ENCODE results near the gene TBC1D8. TPM values are rescaled to one million over a fixed set of nuclear protein-coding genes. Genes with fewer than 3 reads are reported as not detected.
A peak's percentile ranks its signal among the peaks of the same experiment; 100 is the strongest.

The TBC1D8 gene
- total RNA-seq, 4 donors from 2014 or later = 19.5 to 46.9 (median 24.8) TPM

DNA sequence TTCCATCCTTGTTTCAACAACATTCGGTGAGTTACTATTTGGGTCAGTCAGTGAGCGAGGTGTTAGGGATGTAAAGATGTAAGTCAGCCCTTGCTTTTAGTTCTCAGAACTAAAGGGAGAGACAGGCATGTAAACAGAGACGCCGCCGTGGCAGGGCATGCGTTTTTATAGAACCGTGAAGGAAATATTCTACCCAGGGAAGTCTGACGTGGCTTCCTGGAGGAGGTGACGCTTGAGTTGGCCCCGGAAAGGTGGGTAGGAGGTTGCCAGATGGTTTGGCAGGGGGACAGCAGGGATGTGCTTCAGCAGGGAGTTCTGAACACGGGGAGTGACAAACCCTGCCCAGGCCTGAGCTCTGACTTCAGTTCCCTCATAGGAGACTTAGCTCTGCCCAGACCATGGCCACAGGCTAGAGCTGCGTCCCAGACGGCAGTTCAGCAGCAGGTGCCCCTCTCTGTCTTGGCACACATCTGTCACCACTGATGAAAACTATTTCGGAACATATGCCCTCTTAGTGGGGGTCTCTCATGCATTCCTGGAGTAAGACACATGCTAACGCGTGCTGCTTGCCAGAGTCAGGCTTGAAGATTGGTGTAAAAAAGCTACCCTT, 172.5 kb downstream of the TBC1D8 start:
- no peaks in the 10 kb centered on the region for H3K27me3 ChIP-seq
- peaks cover 0 to 99% (median 0%) of the 10 kb centered on the region in 3 donors for H3K36me3 ChIP-seq
- 67 to 69% methylated on average over 15 to 16 of the region's 16 CpGs for WGBS, 2 donors
- intact Hi-C loops (cut with DNase I) = no loop called here
- no peaks in the 10 kb centered on the region for H3K4me1 ChIP-seq
- H3K4me3 ChIP-seq = no peak overlapping the region
- no peak for DNase-seq
- TF ChIP-seq POLR2A (IDR thresholded peaks at IDR 0.05) = no peak
- TF ChIP-seq, protein P1, sequence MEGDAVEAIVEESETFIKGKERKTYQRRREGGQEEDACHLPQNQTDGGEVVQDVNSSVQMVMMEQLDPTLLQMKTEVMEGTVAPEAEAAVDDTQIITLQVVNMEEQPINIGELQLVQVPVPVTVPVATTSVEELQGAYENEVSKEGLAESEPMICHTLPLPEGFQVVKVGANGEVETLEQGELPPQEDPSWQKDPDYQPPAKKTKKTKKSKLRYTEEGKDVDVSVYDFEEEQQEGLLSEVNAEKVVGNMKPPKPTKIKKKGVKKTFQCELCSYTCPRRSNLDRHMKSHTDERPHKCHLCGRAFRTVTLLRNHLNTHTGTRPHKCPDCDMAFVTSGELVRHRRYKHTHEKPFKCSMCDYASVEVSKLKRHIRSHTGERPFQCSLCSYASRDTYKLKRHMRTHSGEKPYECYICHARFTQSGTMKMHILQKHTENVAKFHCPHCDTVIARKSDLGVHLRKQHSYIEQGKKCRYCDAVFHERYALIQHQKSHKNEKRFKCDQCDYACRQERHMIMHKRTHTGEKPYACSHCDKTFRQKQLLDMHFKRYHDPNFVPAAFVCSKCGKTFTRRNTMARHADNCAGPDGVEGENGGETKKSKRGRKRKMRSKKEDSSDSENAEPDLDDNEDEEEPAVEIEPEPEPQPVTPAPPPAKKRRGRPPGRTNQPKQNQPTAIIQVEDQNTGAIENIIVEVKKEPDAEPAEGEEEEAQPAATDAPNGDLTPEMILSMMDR (IDR thresholded peaks at IDR 0.05) = no peak
- H3K9me3 ChIP-seq = no peaks in the 10 kb centered on the region
- H3K27ac ChIP-seq = peak overlapping the region in 3 of 4 donors; percentile 8 to 54 (median 48)

DNA sequence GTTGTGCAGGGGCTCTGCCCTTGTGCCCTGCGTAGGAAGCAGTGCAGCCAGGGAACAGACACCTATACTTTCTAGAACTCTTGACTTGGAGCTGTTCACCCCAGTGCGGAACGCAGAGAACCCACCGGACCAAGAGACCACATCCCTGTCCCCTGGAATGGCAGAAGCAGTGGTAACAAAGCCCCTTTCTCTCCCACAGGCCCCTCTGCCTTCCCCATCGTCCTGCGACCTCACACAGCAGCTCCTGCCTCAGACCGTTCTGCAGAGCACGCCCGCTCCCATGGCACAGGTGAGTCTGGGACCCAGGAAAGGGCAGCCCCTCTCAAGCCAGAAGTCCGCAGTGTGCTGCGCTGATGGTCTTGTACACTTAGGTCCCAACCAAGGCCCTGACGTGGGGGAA, 173.7 kb downstream of the TBC1D8 start:
- 74 to 91% methylated on average over 4 to 7 of the region's 12 CpGs for WGBS, 2 donors
- no peak overlapping the region for H3K27ac ChIP-seq
- peaks cover 0 to 99% (median 0%) of the 10 kb centered on the region in 3 donors for H3K36me3 ChIP-seq
- H3K4me3 ChIP-seq = no peak overlapping the region
- TF ChIP-seq, protein P1 (IDR thresholded peaks at IDR 0.05) = no peak
- no peak for TF ChIP-seq POLR2A (IDR thresholded peaks at IDR 0.05)
- H3K27me3 ChIP-seq = no peaks in the 10 kb centered on the region
- DNase-seq = no peak
- H3K9me3 ChIP-seq = no peaks in the 10 kb centered on the region
- H3K4me1 ChIP-seq = no peaks in the 10 kb centered on the region
- intact Hi-C loops (cut with DNase I) = no loop called here

DNA sequence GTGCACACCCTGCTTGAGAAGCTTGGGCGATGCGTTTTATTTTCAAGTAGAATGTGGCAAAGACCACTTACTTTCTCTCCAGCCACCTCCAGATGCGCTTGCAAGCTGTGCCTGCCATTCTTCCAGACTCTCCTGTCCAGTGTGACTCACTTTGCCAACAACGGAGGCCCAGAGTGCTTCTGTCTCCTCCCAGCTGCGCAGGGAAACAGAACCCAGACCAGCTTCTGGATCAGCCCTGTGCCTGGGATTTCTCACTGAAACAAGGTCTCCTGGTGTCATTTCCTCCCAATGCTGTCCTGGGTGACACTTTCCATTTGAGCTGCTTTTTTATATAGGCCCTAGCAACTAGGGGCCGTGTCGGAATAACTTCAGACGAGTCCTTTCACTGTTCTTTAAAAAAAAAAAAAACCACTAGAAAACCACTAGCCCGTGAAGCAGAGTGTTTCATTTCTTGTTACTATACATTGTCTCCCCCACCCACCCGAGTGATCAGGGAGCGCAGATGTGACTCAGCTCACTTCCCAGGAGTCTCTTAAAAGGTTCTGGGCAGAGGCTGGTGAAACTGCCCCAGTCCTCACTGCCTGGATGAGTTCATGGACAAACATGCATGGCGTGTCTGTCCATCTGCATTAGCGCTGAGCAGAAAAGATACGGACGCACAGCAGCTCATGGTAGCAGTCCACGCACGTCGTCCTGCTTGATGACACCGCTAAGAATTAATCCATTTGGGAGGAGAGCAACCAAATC, 174.4 kb downstream of the TBC1D8 start:
- intact Hi-C loops (cut with DNase I) = no loop called here
- DNase-seq = no peak
- no peak overlapping the region for H3K27ac ChIP-seq

DNA sequence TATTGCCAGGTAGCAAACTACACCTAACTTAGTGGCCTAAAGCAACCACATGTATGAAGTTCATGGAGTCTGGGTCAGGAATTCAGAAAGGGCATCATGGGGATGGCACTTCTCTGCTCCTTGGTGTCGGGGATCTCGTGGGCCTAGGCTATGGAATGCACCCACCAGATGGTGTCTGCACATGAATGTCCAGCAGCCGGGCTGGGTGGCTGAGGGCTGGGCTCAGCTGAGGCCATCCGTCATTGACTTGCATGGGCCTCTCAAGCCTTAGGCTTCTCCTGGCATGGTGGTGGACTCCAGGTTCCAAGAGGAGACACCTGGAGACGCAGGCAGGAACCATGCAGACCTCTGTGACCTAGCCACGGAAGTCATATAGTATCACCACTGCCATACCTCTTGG, 175.1 kb downstream of the TBC1D8 start:
- no peaks in the 10 kb centered on the region for H3K4me1 ChIP-seq
- no peak overlapping the region for H3K4me3 ChIP-seq
- H3K27me3 ChIP-seq = no peaks in the 10 kb centered on the region
- peaks cover 0 to 99% (median 0%) of the 10 kb centered on the region in 3 donors for H3K36me3 ChIP-seq
- no peak for TF ChIP-seq POLR2A (IDR thresholded peaks at IDR 0.05)
- TF ChIP-seq, protein P1 (IDR thresholded peaks at IDR 0.05) = no peak
- intact Hi-C loops (cut with DNase I) = no loop called here
- H3K27ac ChIP-seq = no peak overlapping the region
- no peak for DNase-seq
- no peaks in the 10 kb centered on the region for H3K9me3 ChIP-seq
- WGBS, 2 donors = 80 to 83% methylated on average over 1 of the region's 6 CpGs

More for the DNA sequence above, 174.4 kb downstream of the TBC1D8 start:
- 79 to 81% methylated on average over 8 to 14 of the region's 19 CpGs for WGBS, 2 donors
- TF ChIP-seq POLR2A (IDR thresholded peaks at IDR 0.05) = no peak
- TF ChIP-seq, protein P1 (IDR thresholded peaks at IDR 0.05) = no peak
- H3K9me3 ChIP-seq = no peaks in the 10 kb centered on the region
- H3K36me3 ChIP-seq = peaks cover 0 to 99% (median 0%) of the 10 kb centered on the region in 3 donors
- H3K27me3 ChIP-seq = no peaks in the 10 kb centered on the region
- no peaks in the 10 kb centered on the region for H3K4me1 ChIP-seq
- H3K4me3 ChIP-seq = no peak overlapping the region

DNA sequence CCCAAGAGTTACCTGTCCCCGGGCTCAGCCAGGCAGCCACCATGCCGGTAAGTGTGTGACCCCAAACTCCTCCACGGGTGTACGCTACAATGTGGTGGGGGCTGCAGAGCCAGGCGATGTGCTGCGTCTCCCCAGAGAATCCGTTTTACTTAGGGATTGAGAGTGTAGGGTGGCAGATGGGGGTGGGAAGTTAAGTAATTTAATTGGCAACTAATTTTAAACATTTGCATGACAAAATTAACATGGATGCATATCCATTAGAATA, 175.7 kb downstream of the TBC1D8 start:
- no peak overlapping the region for H3K27ac ChIP-seq
- WGBS, 2 donors = 92 to 98% methylated on average over 3 to 7 of the region's 7 CpGs
- no peaks in the 10 kb centered on the region for H3K4me1 ChIP-seq
- H3K4me3 ChIP-seq = no peak overlapping the region
- intact Hi-C loops (cut with DNase I) = no loop called here
- TF ChIP-seq POLR2A (IDR thresholded peaks at IDR 0.05) = no peak
- H3K9me3 ChIP-seq = no peaks in the 10 kb centered on the region
- peaks cover 0 to 99% (median 0%) of the 10 kb centered on the region in 3 donors for H3K36me3 ChIP-seq
- no peaks in the 10 kb centered on the region for H3K27me3 ChIP-seq
- DNase-seq = no peak

Measured in esophagus squamous epithelium (tissue), 5 donors.